ENCODE data around the gene IRF7. TPM values are rescaled to one million over a fixed set of nuclear protein-coding genes. Genes with fewer than 3 reads are reported as not detected.

IRF7 gene
- total and polyA plus RNA-seq, 2 donors (not counting 3 experiments of a cell fraction or from before 2014, with no cell fraction given): 12.6 to 14.7 TPM

DNA sequence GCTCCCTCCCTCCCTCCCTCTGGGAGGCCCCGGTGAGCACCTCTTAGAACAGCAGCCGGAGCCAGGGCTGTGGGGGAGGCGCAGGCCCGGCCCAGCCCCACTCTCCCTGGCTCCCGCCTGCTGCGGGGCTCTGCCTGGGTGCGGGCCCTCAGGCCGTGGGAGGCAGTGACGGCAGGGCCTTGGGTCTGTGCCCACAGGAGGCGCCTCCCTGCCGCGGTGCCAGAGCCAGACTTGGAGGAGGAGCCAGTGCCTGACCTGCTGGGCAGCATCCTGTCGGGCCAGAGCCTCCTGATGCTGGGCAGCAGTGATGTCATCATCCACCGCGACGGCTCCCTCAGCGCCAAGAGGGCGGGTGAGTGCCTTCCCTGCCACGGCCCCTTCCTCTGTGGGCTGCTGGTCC is 9.5 kb downstream of the IRF7 start:
- Histone ChIP-seq H3K27ac (ENCODE audit: insufficient read depth, low read depth, low read length) (no peak overlapping the region), H3K4me3 (replicated peaks in 1 of 3; ENCODE audit: insufficient read depth in 1 of 3, low read depth in 1 of 3, low read length in 3 of 3) (no peak overlapping the region), H2AFZ (ENCODE audit: low read depth, low read length) (no peak overlapping the region), H3K36me3 (ENCODE audit: control insufficient read depth in 2 of 2, extremely low read depth in 1 of 2, insufficient read depth in 2 of 2, low read length in 2 of 2) (peaks cover 22 to 74% of the 10 kb centered on the region in 2 experiments), H3K9me3 (replicated peaks; ENCODE audit: control insufficient read depth, insufficient read depth, low read length) (no peaks in the 10 kb centered on the region), H3K9me1 (replicated peaks; ENCODE audit: control insufficient read depth, extremely low read depth, insufficient read depth, low read length) (no peaks in the 10 kb centered on the region), H3K27me3 (ENCODE audit: control insufficient read depth in 2 of 2, insufficient read depth in 2 of 2, low read length in 2 of 2) (no peaks in the 10 kb centered on the region), H4K20me1 (replicated peaks; ENCODE audit: control insufficient read depth, extremely low read depth, insufficient read depth, low read length) (no peaks in the 10 kb centered on the region), H3K4me2 (ENCODE audit: insufficient read depth, low read length) (no peak overlapping the region), H3K9ac (replicated peaks; ENCODE audit: extremely low read depth, insufficient read depth, low read length) (no peak overlapping the region), H3K79me2 (ENCODE audit: control insufficient read depth, insufficient read depth, low read length) (no peaks in the 10 kb centered on the region), H3K4me1 (ENCODE audit: control insufficient read depth, extremely low read depth, insufficient read depth, low read length) (no peaks in the 10 kb centered on the region)
- POLR2A ChIA-PET: no interaction called here
- no peak for FAIRE-seq
- dilution Hi-C loops (cut with MboI; ENCODE audit: extremely low pct_ligation_motif_present, low sequenced_read_pairs): no loop called here
- CTCF ChIA-PET: no interaction called here
- BruUV-seq (replicated peaks): no TSS peak
- DNase-seq (ENCODE audit: low read depth, low spot score): no peak
- intact Hi-C loops (cut with micrococcal nuclease): no loop called here
- TF ChIP-seq EZH2 (IDR thresholded peaks at IDR 0.05; ENCODE audit: borderline replicate concordance, low read depth, low read length, severe bottlenecking) (no peak), POLR2A (IDR thresholded peaks at IDR 0.05; ENCODE audit: low read depth, low read length) (no peak), JUN (IDR thresholded peaks at IDR 0.05; ENCODE audit: borderline replicate concordance, insufficient read depth, insufficient read length, low read depth) (no peak), MYC (IDR thresholded peaks at IDR 0.05; ENCODE audit: low read depth, low read length) (no peak), MAX (IDR thresholded peaks at IDR 0.05; ENCODE audit: insufficient read depth, insufficient read length) (no peak)

- POLR2A ChIA-PET: no interaction called here
- intact Hi-C loops (cut with micrococcal nuclease): no loop called here
- BruUV-seq (replicated peaks): no TSS peak
- no peak overlapping the region for H2AFZ ChIP-seq (ENCODE audit: low read depth, low read length)
- H3K79me2 ChIP-seq (ENCODE audit: control insufficient read depth, insufficient read depth, low read length): no peaks in the 10 kb centered on the region
- TF ChIP-seq MYC (IDR thresholded peaks at IDR 0.05; ENCODE audit: low read depth, low read length): no peak
- no peak for TF ChIP-seq GATA2 (IDR thresholded peaks at IDR 0.05; ENCODE audit: insufficient read depth, insufficient read length, low read depth, low read length)
- no peak for TF ChIP-seq FOS (IDR thresholded peaks at IDR 0.05; ENCODE audit: borderline replicate concordance, insufficient read depth, low read length)
- no peak for TF ChIP-seq POLR2A (IDR thresholded peaks at IDR 0.05; ENCODE audit: low read depth, low read length)
- TF ChIP-seq JUN (IDR thresholded peaks at IDR 0.05; ENCODE audit: borderline replicate concordance, insufficient read depth, insufficient read length, low read depth): no peak
- no peak for TF ChIP-seq EZH2 (IDR thresholded peaks at IDR 0.05; ENCODE audit: borderline replicate concordance, low read depth, low read length, severe bottlenecking)
- H4K20me1 ChIP-seq (replicated peaks; ENCODE audit: control insufficient read depth, extremely low read depth, insufficient read depth, low read length): no peaks in the 10 kb centered on the region
- FAIRE-seq (no peak), DNase-seq (ENCODE audit: low read depth, low spot score) (no peak)
- dilution Hi-C loops (cut with MboI; ENCODE audit: extremely low pct_ligation_motif_present, low sequenced_read_pairs): no loop called here
- CTCF ChIA-PET: no interaction called here
- H3K36me3 ChIP-seq (ENCODE audit: control insufficient read depth in 2 of 2, extremely low read depth in 1 of 2, insufficient read depth in 2 of 2, low read length in 2 of 2): peaks cover 22 to 70% of the 10 kb centered on the region in 2 experiments
- no peaks in the 10 kb centered on the region for H3K27me3 ChIP-seq (ENCODE audit: control insufficient read depth in 2 of 2, insufficient read depth in 2 of 2, low read length in 2 of 2)
- no peak overlapping the region for H3K4me2 ChIP-seq (ENCODE audit: insufficient read depth, low read length)
- no peak overlapping the region for H3K9ac ChIP-seq (replicated peaks; ENCODE audit: extremely low read depth, insufficient read depth, low read length)
- H3K4me3 ChIP-seq (replicated peaks in 1 of 3; ENCODE audit: insufficient read depth in 1 of 3, low read depth in 1 of 3, low read length in 3 of 3): no peak overlapping the region
- no peaks in the 10 kb centered on the region for H3K9me1 ChIP-seq (replicated peaks; ENCODE audit: control insufficient read depth, extremely low read depth, insufficient read depth, low read length)
- no peaks in the 10 kb centered on the region for H3K9me3 ChIP-seq (replicated peaks; ENCODE audit: control insufficient read depth, insufficient read depth, low read length)
- H3K27ac ChIP-seq (ENCODE audit: insufficient read depth, low read depth, low read length): no peak overlapping the region
- H3K4me1 ChIP-seq (ENCODE audit: control insufficient read depth, extremely low read depth, insufficient read depth, low read length): no peaks in the 10 kb centered on the region
Observed at GRCh38 chr11:605286-606129, 10.2 kb downstream of the IRF7 start.
